BE2C (cell line): ENCODE measurements around the gene NYNRIN.

Experiments
- DNase-seq: peaks from one replicate; pipeline ENCODE4 v3.0.0-alpha.2; 2020
- H3K27me3 ChIP-seq: fragments of 250-450 bp; sonication (Bioruptor Pico); 2 replicates; pipeline ENCODE4 v1.5.1; 2020; ENCODE audit warnings: mild to moderate bottlenecking
- H3K36me3 ChIP-seq: fragments of 250-450 bp; sonication (Bioruptor Pico); 2 replicates; pipeline ENCODE4 v1.5.1; 2020; ENCODE audit warnings: mild to moderate bottlenecking
- H3K4me1 ChIP-seq: fragments of 250-450 bp; sonication (Bioruptor Pico); 2 replicates; pipeline ENCODE4 v1.5.1; 2020
- H3K4me3 ChIP-seq: 2 replicates; pipeline ENCODE4 v1.5.1; 2011; ENCODE audit warnings: low read depth, low read length
- H3K9me3 ChIP-seq: fragments of 250-450 bp; sonication (Bioruptor Pico); 2 replicates; pipeline ENCODE4 v1.5.1; 2020
- CTCF ChIP-seq: IDR thresholded peaks from 2 replicates; pipeline ENCODE4 v1.5.1; 2012; ENCODE audit warnings: mild to moderate bottlenecking, low read depth, low read length

The NYNRIN gene

GRCh38 chr14:24395609-24396582 is 2.9 kb upstream of the NYNRIN start:
- H3K4me1 ChIP-seq = peaks cover 3% of the 10 kb centered on the region; the same call in 1 of the 2 replicates
- no peak for DNase-seq
- no peaks in the 10 kb centered on the region for H3K9me3 ChIP-seq
- H3K27me3 ChIP-seq = no peaks in the 10 kb centered on the region
- TF ChIP-seq CTCF = no peak
- no peaks in the 10 kb centered on the region for H3K36me3 ChIP-seq
- no peak overlapping the region for H3K4me3 ChIP-seq

GRCh38 chr14:24397639-24398292 is 1.0 kb upstream of the NYNRIN start:
- Histone ChIP-seq H3K4me3 (no peak overlapping the region), H3K27me3 (no peaks in the 10 kb centered on the region), H3K9me3 (no peaks in the 10 kb centered on the region), H3K4me1 (peaks cover 3% of the 10 kb centered on the region; the same call in 1 of the 2 replicates), H3K36me3 (no peaks in the 10 kb centered on the region)
- TF ChIP-seq CTCF = no peak
- DNase-seq = no peak

GRCh38 chr14:24398293-24398652 is 530 bp upstream of the NYNRIN start:
- no peaks in the 10 kb centered on the region for H3K9me3 ChIP-seq
- no peak overlapping the region for H3K4me3 ChIP-seq
- TF ChIP-seq CTCF = no peak
- H3K27me3 ChIP-seq = no peaks in the 10 kb centered on the region
- DNase-seq = no peak
- no peaks in the 10 kb centered on the region for H3K36me3 ChIP-seq
- H3K4me1 ChIP-seq = peaks cover 3% of the 10 kb centered on the region; the same call in 1 of the 2 replicates

GRCh38 chr14:24399447-24399822 is 632 bp downstream of the NYNRIN start:
- TF ChIP-seq CTCF = no peak
- H3K9me3 ChIP-seq = no peaks in the 10 kb centered on the region
- H3K27me3 ChIP-seq = no peaks in the 10 kb centered on the region
- H3K4me3 ChIP-seq = peak overlapping the region; percentile 59
- H3K4me1 ChIP-seq = peaks cover 3% of the 10 kb centered on the region; the same call in 1 of the 2 replicates
- no peak for DNase-seq
- H3K36me3 ChIP-seq = no peaks in the 10 kb centered on the region

GRCh38 chr14:24399999-24400718 is 1.4 kb downstream of the NYNRIN start:
- no peaks in the 10 kb centered on the region for H3K9me3 ChIP-seq
- no peak for TF ChIP-seq CTCF
- no peak overlapping the region for H3K4me3 ChIP-seq
- H3K27me3 ChIP-seq = no peaks in the 10 kb centered on the region
- H3K36me3 ChIP-seq = no peaks in the 10 kb centered on the region
- DNase-seq = no peak
- H3K4me1 ChIP-seq = peaks cover 3% of the 10 kb centered on the region; the same call in 1 of the 2 replicates
